ELF-1 (cell line): ENCODE results near the gene SPSB1.

Source experiments
- DNase-seq: peaks from one replicate; pipeline ENCODE4 v3.0.0-alpha.2; 2016; ENCODE audit warnings: low read depth, low spot score

SPSB1 gene

DNA sequence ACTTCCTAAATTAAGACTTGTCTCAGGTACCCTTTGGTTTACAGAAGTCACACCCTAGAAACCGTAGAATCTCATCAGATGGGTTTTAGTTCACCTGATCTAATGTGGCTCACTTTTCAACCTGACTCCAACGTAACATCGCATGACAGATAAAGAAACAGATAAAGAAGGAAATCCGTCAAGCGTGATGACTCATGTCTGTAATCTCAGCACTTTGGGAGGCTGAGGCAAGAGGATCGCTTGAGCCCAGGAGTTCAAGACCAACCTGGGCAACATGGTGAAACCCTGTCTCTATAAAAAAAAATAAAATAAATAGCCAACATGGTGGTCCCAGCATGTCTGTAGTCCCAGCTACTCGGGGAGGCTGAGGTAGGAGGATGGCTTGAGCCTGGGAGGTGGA lies 97.3 kb downstream of the SPSB1 start:
- no peak for DNase-seq

GRCh38 chr1:9391620-9392019 lies 98.9 kb downstream of the SPSB1 start:
- no peak for DNase-seq

DNA sequence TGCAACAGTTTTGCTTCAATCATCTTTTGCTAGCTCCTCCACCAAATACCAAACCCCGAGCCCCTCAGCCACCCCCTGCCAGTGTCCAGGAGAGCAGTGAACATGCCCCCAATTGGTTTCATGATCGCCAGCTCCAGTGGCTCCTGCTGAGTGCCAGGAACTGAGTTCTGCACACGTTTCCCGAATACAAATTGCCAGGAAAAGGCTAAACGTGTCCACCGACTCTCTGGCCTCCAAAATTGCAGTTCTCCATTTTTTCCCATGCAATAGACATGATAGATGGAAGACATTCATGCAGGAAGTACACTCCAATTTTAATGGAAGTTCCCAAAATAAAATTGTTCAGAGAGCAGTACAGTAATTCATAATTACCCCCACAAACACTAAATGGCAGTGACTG lies 101.3 kb downstream of the SPSB1 start:
- DNase-seq: no peak

DNA sequence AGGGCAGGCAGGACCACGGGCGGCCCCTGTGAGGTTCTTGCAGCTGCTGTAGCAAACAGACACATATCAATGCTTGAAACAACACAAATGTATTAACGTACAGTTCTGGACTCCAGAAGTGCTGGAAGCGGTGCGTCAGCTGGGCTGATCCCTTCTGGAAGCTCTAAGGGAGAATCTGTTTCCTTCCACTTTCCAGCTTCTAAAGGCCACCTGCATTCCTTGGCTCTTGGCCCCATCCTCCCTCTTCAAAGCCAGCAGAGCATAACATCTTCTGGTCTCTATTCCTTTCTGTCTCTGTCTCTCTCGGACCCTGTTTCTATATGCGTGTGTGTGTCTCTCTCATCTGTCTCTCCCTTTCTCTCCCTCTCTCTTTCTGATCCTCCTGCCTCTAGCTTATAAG lies 102.3 kb downstream of the SPSB1 start:
- DNase-seq: no peak

GRCh38 chr1:9397047-9397446 lies 104.4 kb downstream of the SPSB1 start:
- no peak for DNase-seq

- DNase-seq: no peak
Observed at GRCh38 chr1:9397997-9398526, 105.4 kb downstream of the SPSB1 start.

DNA sequence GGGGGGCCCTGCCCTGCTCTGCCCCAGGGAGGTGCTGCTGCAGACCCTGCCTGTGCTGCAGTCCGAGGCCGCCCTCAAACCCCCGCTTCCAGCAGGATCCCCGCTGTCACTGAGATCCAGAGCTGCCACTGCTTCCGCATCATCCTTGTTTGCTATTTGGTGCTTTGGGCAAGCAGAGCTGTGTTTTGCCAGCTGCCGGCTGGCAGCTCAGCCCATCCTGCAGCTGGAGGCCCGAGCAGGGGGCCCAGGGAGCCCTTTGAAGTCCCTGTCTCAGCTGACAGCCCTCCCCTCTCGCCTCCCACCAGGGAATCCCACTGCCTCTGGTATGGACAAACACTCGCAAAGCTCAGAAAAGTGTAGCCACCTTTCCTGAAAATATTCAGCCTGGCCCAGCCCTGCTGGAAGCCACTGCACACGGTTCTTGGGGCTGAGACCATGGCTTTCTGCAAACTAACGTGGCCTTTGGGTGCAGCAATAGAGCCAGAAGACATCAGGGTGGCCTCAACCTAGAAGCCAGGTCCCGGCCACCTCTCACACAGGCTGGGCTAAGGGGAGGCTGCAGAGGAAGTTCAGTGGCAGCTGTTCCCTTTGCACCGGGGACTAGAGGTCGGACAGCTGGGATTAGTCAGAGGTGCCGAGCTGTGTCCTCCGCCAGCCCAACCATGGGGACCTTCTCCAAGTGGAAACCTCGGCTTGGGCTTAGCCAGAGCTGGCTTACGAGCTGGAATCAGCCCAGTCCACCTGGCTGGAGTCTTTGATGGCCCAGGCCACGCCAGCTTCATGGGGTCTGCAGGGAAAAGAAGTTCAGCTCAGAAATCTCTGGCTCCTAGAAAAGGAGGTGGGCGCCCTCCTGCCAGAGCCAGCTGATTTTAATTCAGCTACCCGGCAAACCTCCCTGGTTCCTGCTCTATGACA lies 107.1 kb downstream of the SPSB1 start:
- peak; percentile 62 for DNase-seq

DNA sequence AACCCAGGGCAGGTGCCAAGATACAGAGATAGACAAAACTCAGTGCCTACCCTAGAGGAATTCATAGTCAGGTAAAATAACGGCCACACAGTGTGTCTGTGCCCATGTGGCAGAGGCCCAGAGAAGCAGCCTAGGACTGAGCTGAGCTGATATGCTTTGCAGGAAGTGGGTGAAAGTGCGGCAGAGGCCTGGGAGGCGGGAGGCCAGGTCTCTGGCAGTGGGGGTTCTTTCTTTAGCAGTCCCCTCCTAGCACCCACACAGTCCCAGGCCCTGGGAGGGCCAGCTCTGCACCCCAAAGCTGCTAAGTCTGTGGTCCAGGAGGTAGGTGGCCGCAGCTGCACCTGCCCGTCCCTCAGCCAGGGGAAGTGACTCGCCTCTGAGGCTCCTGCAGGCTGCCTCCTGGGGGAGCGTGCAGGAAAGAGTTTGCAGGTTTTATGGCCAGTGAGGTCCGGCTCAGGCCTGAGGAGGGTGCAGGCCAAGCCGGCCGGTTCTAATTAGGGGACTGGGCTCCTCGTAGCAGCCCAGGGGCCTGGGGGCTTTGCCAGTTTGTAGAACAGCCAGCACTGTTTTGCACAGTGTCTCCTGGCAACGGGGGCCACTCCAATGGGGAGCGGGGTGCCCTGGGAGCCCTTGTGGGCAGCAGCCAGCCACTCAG lies 107.9 kb downstream of the SPSB1 start:
- peak; percentile 43 for DNase-seq

GRCh38 chr1:9401080-9401453 lies 108.4 kb downstream of the SPSB1 start:
- DNase-seq: no peak

DNA sequence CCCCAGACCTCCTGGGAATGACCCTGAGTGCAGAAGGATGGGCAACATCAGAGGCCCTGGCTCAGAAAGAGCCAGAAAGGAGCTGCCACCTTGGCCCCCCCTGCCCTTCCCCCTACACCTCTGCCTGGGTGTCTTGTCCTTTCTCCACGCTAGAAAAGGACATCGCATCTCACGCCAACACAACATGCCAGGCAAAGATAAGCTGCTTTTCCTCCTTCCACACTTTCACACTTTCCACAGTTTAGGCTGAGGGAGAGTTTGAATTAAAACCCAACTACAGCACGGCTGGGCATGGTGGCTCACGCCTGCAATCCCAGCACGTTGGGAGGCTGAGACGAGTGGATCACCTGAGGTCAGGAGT lies 109.5 kb downstream of the SPSB1 start:
- no peak for DNase-seq

DNA sequence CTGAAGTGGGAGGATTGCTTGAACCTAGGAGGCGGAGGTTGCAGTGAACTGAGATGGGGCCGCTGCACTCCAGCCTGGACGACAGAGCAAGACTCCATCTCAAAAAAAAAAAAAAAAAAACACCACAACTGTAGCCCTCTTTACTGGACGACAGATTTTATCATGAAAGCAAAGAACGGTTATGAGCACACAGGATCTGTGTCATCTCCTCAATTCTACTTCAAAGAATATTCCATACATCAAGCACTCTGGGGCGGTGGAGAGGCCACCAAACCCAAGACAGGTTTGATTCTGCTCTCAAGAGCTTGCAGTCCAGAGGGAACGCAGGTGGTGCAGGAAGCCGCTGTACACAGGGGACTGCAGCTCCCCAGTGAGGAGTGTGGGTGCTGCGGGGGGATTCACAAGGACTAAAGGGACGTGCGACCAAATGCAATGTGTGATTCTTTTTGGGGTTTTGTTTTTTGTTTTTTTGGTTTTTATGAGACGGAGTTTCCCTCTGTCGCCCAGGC lies 110.1 kb downstream of the SPSB1 start:
- DNase-seq: no peak

GRCh38 chr1:9404117-9404914 lies 111.6 kb downstream of the SPSB1 start:
- DNase-seq: no peak

GRCh38 chr1:9406111-9406510 lies 113.4 kb downstream of the SPSB1 start:
- no peak for DNase-seq

DNA sequence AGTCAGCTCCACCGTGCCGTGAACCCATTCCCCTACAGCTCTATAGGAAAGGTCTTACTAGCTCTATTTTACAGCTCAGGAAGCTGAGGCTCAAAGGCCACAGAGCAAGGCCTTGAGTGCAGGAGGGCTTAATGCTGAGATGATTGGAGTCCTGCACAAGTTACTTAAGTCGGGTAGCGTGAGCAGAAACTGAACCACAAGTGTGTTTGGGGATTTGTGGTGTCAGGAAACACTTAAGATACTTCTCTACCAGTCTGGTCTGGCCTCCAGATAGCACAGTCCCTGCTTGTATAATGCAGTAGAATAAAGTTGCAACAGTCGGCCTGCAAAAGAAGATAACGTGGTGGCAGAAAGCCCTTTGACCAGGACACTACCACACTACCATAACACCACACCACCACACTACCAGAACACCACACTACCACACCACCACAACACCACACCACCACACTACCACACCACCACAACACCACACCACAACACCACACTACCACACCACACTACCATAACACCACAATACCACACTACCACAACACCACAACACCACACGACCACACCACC lies 118.1 kb downstream of the SPSB1 start:
- peak; percentile 63 for DNase-seq

- peak; percentile 76 for DNase-seq
Observed at GRCh38 chr1:9413071-9413876, 120.6 kb downstream of the SPSB1 start.

GRCh38 chr1:9413877-9414213 lies 121.2 kb downstream of the SPSB1 start:
- DNase-seq: no peak

DNA sequence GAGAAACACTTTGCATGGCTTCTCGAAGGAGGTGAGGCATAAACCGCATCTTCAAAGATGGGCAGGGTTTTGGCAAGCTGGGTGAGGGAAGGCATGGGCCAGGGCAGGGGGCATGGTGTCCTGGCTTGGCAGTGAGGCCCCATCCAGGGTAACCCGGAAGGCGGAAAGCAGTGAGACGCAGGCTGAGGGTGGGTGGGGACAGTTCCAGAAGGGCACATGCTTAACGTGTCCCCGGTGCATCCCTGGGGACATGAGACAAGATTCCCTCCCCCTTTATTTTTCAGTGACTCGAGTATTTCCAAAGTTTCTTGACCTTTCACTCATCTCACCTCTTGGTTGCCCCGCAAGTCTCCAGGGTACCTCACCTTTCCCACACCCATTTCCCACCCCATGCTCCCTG lies 123.8 kb downstream of the SPSB1 start:
- no peak for DNase-seq

GRCh38 chr1:9416918-9417500 lies 124.3 kb downstream of the SPSB1 start:
- no peak for DNase-seq

GRCh38 chr1:9417695-9418094 lies 125.0 kb downstream of the SPSB1 start:
- DNase-seq: no peak

- no peak for DNase-seq
Observed at GRCh38 chr1:9418851-9419250, 126.2 kb downstream of the SPSB1 start.
